Subcutaneous abdominal adipose tissue (tissue), 5 donors: Measurements from ENCODE around the gene PHF13.

Experiments used
- H3K27ac ChIP-seq: one replicate; pipeline ENCODE4 v1.7.0; 2013; ENCODE audit warnings: low read depth, mild to moderate bottlenecking, inconsistent platforms, low read length, moderate library complexity
- H3K27me3 ChIP-seq, 5 donors: one replicate each; pipeline ENCODE4 v1.7.0; 2013; ENCODE audit warnings: low read length in 5 of 5, inconsistent platforms in 1 of 5; ENCODE audit not compliant: control insufficient read depth in 5 of 5, insufficient read depth in 4 of 5
- H3K36me3 ChIP-seq, 5 donors: one replicate each; pipeline ENCODE4 v1.7.0; 2013; ENCODE audit warnings: low read length in 5 of 5; ENCODE audit not compliant: control insufficient read depth in 5 of 5, insufficient read depth in 5 of 5
- H3K4me1 ChIP-seq, 5 donors: one replicate each; pipeline ENCODE4 v1.7.0; 2013; ENCODE audit warnings: low read length in 5 of 5, mild to moderate bottlenecking in 3 of 5, moderate library complexity in 1 of 5; ENCODE audit not compliant: control insufficient read depth in 5 of 5, insufficient read depth in 5 of 5
- H3K4me3 ChIP-seq, 5 donors: one replicate each; pipeline ENCODE4 v1.7.0; 2013; ENCODE audit warnings: low read length in 5 of 5, low read depth in 1 of 5
- H3K9ac ChIP-seq, 5 donors: one replicate each; pipeline ENCODE4 v1.7.0; 2013; ENCODE audit warnings: low read length in 5 of 5, mild to moderate bottlenecking in 4 of 5, moderate library complexity in 3 of 5
- H3K9me3 ChIP-seq, 5 donors: one replicate each; pipeline ENCODE4 v1.7.0; 2013; ENCODE audit warnings: low read length in 5 of 5; ENCODE audit not compliant: control insufficient read depth in 5 of 5
- donor health status: healthy.
- donor health status: healthy.
- donor health status: healthy.
- donor health status: healthy.
- donor health status: healthy.

The PHF13 gene

DNA sequence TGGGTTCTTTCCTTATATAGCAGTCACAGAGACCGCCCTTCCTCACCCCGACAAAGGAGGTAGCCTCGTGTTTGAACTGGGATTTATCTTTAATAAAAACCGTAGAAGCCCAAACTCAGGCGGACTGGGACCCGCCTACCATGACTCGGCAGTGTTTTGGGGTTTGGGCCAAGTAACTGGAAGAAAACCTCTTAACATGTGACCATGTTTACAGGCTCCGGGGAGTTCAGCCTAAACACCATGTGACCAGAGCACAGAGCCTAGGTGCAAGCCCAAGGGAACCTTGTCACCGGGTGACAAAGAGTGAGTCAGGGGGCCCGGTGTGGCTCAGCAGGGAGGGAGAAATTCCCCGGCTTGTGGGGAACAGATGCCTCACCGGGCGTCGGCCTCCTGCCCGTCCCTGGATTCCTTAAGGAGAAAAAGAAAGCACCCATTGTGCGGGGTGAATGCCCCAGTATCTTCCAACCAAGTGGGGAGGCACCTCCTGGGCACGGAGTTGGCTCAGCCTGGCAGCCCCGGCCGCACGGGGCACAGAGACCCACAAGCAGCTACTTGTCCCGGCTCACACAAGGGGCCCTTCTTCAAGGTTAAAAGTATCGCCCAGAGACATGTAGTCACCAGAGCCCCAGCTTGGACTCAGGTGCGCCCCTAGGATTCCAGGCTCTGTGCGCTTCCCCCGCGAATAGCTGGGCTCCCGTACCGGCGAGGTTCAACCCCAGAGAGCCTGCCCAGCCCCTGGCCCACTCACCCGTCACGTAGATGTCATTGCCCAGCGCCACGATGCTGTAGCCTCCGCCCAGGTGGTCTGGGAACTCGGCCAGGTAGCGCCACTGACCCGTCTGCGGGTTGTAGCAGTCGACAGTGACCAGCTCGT, 12.2 kb upstream of the PHF13 start:
- Histone ChIP-seq H3K4me1 (peaks cover 19 to 83% (median 67%) of the 10 kb centered on the region in 5 donors), H3K36me3 (peaks cover 0 to 31% (median 22%) of the 10 kb centered on the region in 5 donors)

DNA sequence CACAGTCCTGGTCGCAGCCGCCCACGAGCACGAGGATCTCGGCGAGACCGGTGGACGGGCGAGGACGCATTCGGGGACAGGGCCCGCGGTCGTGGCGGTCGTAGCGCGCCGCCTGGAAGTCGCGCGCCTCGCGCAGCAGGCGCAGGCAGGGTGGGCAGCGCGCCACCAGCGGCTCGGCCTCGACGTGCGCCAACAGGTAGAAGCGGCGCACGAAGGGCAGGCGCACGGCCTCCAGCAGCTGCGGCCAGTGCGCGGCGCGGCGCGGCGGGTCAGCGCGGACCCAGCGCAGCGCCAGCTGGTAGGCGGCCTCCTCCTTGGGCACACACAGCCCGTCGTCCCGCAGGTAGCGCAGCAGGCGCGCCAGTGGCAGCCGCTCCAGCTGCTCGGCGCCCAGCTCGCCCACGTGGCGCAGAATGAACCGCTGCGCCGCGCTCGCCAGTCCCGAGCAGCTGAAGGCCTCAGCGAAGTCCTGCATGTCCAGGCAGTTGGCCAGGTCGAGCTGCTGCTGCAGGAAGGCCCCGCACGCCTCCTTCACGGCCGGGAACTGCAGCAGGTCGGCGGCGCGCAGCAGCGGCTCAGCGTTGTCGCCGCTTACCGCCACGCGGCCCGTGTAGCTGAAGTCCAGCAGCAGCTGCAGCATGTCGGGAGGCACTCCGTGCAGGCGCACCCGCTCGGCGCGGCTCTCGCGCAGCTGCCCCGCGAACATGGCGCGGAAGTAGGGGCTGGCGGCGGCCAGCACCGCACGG, 11.4 kb upstream of the PHF13 start:
- H3K27ac ChIP-seq = peak overlapping the region; percentile 100
- no peaks in the 10 kb centered on the region for H3K27me3 ChIP-seq
- H3K9ac ChIP-seq = peak overlapping the region; percentile 85 to 99 (median 97)

More for the DNA sequence above, 12.2 kb upstream of the PHF13 start:
- Histone ChIP-seq H3K4me3 (peak overlapping the region; percentile 93 to 99 (median 96)), H3K27ac (peak overlapping the region; percentile 100), H3K9me3 (no peaks in the 10 kb centered on the region), H3K9ac (peak overlapping the region; percentile 85 to 99 (median 98)), H3K27me3 (no peaks in the 10 kb centered on the region)

GRCh38 chr1:6602669-6603237, 10.8 kb upstream of the PHF13 start, which contains the start of gene KLHL21:
TSS of gene KLHL21 (minus strand) at chr1:6602869. CDS start at chr1:6602817, 52 bp downstream.
- Histone ChIP-seq H3K4me3 (peak within 1 kb of the TSS; percentile 93 to 99 (median 96)), H3K36me3 (peaks cover 0 to 17% (median 9%) of the 10 kb centered on the region in 5 donors), H3K9me3 (no peaks in the 10 kb centered on the region), H3K9ac (peak within 1 kb of the TSS; percentile 97 to 99 (median 98)), H3K4me1 (peaks cover 15 to 69% (median 55%) of the 10 kb centered on the region in 5 donors), H3K27me3 (no peaks in the 10 kb centered on the region), H3K27ac (peak within 1 kb of the TSS; percentile 100)

More for the DNA sequence above, 11.4 kb upstream of the PHF13 start:
- Histone ChIP-seq H3K9me3 (no peaks in the 10 kb centered on the region), H3K36me3 (peaks cover 0 to 23% (median 16%) of the 10 kb centered on the region in 5 donors), H3K4me3 (peak overlapping the region; percentile 93 to 99 (median 96)), H3K4me1 (peaks cover 19 to 75% (median 61%) of the 10 kb centered on the region in 5 donors)

GRCh38 chr1:6603238-6603914, 10.2 kb upstream of the PHF13 start:
- Histone ChIP-seq H3K4me3 (peak overlapping the region; percentile 65 to 99 (median 73)), H3K4me1 (peaks cover 13 to 62% (median 50%) of the 10 kb centered on the region in 5 donors), H3K9me3 (no peaks in the 10 kb centered on the region), H3K9ac (peak overlapping the region; percentile 91 to 99 (median 96)), H3K27me3 (no peaks in the 10 kb centered on the region), H3K27ac (peak overlapping the region; percentile 100), H3K36me3 (peaks cover 0 to 11% (median 6%) of the 10 kb centered on the region in 5 donors)

GRCh38 chr1:6603915-6604558, 9.5 kb upstream of the PHF13 start:
- Histone ChIP-seq H3K9me3 (no peaks in the 10 kb centered on the region), H3K4me3 (peak overlapping the region; percentile 65 to 99 (median 73)), H3K27ac (peak overlapping the region; percentile 100), H3K9ac (peak overlapping the region; percentile 91 to 99 (median 96)), H3K4me1 (peaks cover 13 to 57% (median 46%) of the 10 kb centered on the region in 5 donors), H3K36me3 (peaks cover 0 to 5% (median 3%) of the 10 kb centered on the region in 5 donors), H3K27me3 (no peaks in the 10 kb centered on the region)

DNA sequence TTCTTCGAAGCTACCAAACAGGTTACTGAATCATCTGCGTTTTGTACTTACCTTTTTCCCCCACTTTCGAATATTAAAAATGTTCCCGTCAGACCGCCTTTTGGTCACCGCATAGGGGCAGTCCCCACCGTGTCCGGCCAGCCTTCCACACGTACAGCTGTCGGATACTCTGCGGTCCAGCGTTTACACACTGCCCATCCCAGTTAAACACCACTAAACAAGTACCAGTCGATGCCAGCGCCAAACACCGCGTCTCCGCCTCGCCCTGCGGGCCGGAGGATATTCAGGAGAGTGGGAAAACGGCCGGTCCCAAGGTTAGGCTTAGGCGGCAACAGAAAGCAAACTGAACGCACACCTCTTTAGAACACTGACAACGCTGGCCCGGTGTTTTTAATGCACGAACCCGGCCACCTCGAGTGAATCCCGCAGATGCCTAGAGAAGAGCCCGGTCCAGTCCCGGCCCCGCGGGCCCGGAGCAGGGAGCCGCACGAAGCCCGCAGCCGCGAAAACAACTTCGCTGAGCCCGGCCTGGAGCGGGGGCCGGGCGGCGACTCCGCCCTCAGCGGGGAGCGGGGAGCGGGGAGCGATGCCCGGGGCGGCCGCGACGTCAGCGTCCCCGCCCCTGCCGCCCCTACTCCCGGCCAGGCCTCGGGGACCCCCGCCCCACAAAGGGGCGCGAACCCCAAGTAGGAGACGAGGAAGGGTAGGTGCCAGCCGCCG, 730 bp upstream of the PHF13 start:
- H3K27ac ChIP-seq = peak overlapping the region; percentile 90
- H3K9me3 ChIP-seq = no peaks in the 10 kb centered on the region
- H3K4me3 ChIP-seq = peak overlapping the region; percentile 70 to 94 (median 83)
- no peaks in the 10 kb centered on the region for H3K27me3 ChIP-seq
- H3K4me1 ChIP-seq = peaks cover 2 to 42% (median 31%) of the 10 kb centered on the region in 5 donors
- H3K9ac ChIP-seq = peak overlapping the region; percentile 52 to 94 (median 87)
- peaks cover 0 to 7% (median 0%) of the 10 kb centered on the region in 5 donors for H3K36me3 ChIP-seq

DNA sequence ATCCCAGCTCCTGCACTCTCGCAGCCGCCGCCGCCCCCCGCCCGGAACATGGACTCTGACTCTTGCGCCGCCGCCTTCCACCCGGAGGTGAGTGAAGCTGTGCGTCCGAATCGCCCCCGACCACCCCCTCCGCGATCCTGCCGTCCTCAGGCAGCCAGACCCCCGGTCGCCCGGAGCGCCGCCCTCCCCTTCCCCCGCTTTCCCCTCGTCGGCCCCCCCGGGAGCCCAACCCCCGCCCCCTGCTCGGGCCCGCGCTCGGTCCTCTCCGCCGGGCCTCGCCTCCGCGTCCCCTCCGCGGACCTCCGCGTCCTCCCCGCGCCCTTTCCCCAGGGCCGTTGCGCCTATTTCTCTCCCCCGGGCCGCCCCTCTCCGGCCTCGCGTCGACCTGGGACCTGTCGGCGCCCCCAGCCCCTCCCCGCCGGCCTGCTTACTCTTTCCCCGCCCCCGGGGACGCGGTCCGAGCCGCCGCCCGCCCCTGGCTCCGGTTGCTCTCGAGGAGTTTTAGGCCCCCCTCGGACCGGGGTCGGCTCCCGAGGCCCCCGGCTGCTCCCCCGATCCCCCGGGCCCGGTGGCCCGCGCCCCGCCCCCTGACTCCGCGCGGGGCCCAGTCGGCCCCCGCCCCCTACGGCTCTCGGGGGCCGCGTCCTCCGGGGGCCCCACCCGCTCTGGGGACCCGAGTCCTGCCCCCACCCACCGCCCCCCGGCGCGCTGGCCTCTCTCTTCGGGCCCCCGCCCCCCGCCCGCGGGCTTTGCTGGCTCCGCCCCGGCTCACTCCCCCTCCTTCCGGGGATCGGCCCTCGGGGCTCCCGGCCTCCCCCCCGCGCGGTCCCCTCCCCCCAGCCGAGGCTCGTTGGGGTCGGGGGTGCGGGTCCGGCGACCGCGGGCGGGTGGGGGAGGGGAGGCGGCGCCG, 743 bp downstream of the PHF13 start:
- Histone ChIP-seq H3K4me1 (peaks cover 3 to 49% (median 31%) of the 10 kb centered on the region in 5 donors), H3K27me3 (no peaks in the 10 kb centered on the region), H3K9ac (peak overlapping the region in 4 of 5 donors; percentile 68 to 96 (median 74)), H3K36me3 (peaks cover 0 to 12% (median 2%) of the 10 kb centered on the region in 5 donors), H3K9me3 (no peaks in the 10 kb centered on the region), H3K4me3 (peak overlapping the region in 4 of 5 donors; percentile 67 to 78 (median 73)), H3K27ac (peak overlapping the region; percentile 81)
